ENCODE results near the gene MCAM. TPM values are rescaled to one million over a fixed set of nuclear protein-coding genes. Genes with fewer than 3 reads are reported as not detected.
A peak's percentile ranks its signal among the peaks of the same experiment; 100 is the strongest.

Gene MCAM
- total and polyA plus RNA-seq, 8 donors: 11.2 to 46.7 (median 21.1) TPM

DNA sequence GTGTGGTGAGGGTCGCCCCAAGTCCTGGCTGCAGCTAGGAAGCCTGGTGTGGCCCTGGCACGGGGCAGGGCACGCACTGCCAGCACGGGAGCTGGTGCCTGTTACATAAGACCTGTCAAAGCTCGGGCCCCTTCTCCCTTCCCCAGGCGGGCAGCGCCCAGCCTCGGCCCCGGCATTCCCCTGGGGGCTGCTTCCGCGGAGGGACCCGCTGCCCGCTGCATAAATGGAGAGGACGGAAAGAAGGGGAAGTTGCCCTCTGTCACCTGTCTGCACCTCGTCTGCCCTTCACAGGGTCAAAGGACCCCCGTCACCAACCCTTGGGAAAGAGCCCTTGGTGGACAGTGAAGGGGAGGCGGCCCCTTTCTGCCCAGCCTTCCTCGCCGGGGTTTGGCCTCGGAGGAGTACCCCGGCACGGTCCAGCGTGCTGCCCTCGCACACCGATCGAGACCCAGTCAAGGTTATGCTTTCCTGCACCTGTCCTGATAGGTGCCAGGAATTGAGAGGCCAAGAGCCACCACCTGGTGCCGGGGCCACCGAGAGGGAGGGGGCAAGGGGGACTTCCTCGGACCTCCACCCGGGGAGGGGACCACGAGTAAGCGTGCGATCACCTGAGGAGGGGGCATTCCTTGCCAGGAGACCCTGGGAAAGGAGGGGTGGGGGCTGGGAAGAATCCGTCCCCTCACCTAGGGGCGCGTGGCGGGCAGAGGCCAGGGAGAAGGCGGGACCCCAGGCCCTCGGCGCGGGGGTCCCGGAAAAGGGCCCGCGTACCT is 46.3 kb upstream of the MCAM start:
- intact Hi-C loops (cut with DNase I): no loop called here
- 8 to 14% methylated on average over 42 to 44 of the region's 44 CpGs for WGBS, 2 donors
- H3K27me3 ChIP-seq: no peaks in the 10 kb centered on the region
- DNase-seq (peak in 5 of 6 donors; percentile 51 to 87 (median 68)), ATAC-seq (peak; percentile 51 to 62 (median 56)), FAIRE-seq (no peak)
- H3K4me3 ChIP-seq: peak overlapping the region in 3 of 4 donors; percentile 39 to 61 (median 54)
- H3K4me1 ChIP-seq: peaks cover 28 to 33% (median 29%) of the 10 kb centered on the region in 3 donors
- H3K27ac ChIP-seq: peak overlapping the region; percentile 63 to 79 (median 74)
- TF ChIP-seq, protein P1, sequence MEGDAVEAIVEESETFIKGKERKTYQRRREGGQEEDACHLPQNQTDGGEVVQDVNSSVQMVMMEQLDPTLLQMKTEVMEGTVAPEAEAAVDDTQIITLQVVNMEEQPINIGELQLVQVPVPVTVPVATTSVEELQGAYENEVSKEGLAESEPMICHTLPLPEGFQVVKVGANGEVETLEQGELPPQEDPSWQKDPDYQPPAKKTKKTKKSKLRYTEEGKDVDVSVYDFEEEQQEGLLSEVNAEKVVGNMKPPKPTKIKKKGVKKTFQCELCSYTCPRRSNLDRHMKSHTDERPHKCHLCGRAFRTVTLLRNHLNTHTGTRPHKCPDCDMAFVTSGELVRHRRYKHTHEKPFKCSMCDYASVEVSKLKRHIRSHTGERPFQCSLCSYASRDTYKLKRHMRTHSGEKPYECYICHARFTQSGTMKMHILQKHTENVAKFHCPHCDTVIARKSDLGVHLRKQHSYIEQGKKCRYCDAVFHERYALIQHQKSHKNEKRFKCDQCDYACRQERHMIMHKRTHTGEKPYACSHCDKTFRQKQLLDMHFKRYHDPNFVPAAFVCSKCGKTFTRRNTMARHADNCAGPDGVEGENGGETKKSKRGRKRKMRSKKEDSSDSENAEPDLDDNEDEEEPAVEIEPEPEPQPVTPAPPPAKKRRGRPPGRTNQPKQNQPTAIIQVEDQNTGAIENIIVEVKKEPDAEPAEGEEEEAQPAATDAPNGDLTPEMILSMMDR (IDR thresholded peaks at IDR 0.05): no peak
- H3K9me3 ChIP-seq: no peaks in the 10 kb centered on the region
- H3K36me3 ChIP-seq: peaks cover 0 to 16% (median 5%) of the 10 kb centered on the region in 3 donors

DNA sequence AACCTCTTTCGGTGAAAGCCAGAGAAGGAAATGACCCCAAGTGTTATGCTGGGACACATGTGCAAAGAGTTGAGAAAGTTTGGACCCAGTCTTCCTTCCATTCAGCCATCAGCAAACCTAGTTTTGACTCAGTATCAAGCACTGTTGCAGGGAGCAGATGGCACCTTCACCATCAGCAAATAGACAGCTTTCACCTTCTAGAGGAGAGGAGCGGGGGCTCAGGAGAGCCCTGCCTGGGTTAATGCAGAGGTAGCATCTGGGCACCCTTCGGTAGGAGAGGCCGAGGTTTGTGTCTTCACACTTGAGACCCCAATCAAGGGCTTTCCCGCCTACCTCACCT is 45.8 kb upstream of the MCAM start:
- intact Hi-C loops (cut with DNase I): no loop called here
- H3K36me3 ChIP-seq: peaks cover 0 to 21% (median 11%) of the 10 kb centered on the region in 3 donors
- no peaks in the 10 kb centered on the region for H3K9me3 ChIP-seq
- WGBS, 2 donors: 46% methylated on average over 5 of the region's 5 CpGs
- TF ChIP-seq, protein P1 (IDR thresholded peaks at IDR 0.05): no peak
- peak overlapping the region; percentile 63 to 79 (median 74) for H3K27ac ChIP-seq
- FAIRE-seq (no peak), DNase-seq (no peak), ATAC-seq (peak in 2 of 4 donors; percentile 4 to 19)
- peaks cover 23 to 29% (median 23%) of the 10 kb centered on the region in 3 donors for H3K4me1 ChIP-seq
- H3K27me3 ChIP-seq: no peaks in the 10 kb centered on the region
- peak overlapping the region in 3 of 4 donors; percentile 39 to 61 (median 54) for H3K4me3 ChIP-seq

GRCh38 chr11:119361941-119362725 is 45.2 kb upstream of the MCAM start:
- no peak for FAIRE-seq
- H3K27ac ChIP-seq: peak overlapping the region; percentile 68 to 79 (median 74)
- WGBS, 2 donors: 45% methylated on average over 11 of the region's 11 CpGs
- peak overlapping the region in 3 of 4 donors; percentile 39 to 61 (median 54) for H3K4me3 ChIP-seq
- intact Hi-C loops (cut with DNase I): no loop called here
- H3K36me3 ChIP-seq: peaks cover 0 to 26% (median 13%) of the 10 kb centered on the region in 3 donors
- no peak for ATAC-seq
- DNase-seq: peak in 2 of 6 donors; percentile 12 to 17
- H3K4me1 ChIP-seq: peaks cover 22 to 29% (median 23%) of the 10 kb centered on the region in 3 donors
- H3K9me3 ChIP-seq: no peaks in the 10 kb centered on the region
- TF ChIP-seq, protein P1 (IDR thresholded peaks at IDR 0.05): no peak
- no peaks in the 10 kb centered on the region for H3K27me3 ChIP-seq

GRCh38 chr11:119361056-119361787 is 44.3 kb upstream of the MCAM start:
- intact Hi-C loops (cut with DNase I): no loop called here
- Histone ChIP-seq H3K4me1 (peaks cover 22 to 29% (median 23%) of the 10 kb centered on the region in 3 donors), H3K27me3 (no peaks in the 10 kb centered on the region), H3K9me3 (no peaks in the 10 kb centered on the region), H3K36me3 (peaks cover 0 to 34% (median 17%) of the 10 kb centered on the region in 3 donors), H3K4me3 (no peak overlapping the region), H3K27ac (peak overlapping the region; percentile 68 to 79 (median 74))
- ATAC-seq (peak; percentile 65 to 77 (median 72)), FAIRE-seq (no peak), DNase-seq (peak; percentile 67 to 88 (median 78))
- TF ChIP-seq, protein P1 (IDR thresholded peaks at IDR 0.05): no peak
- 7 to 8% methylated on average over 8 of the region's 8 CpGs for WGBS, 2 donors

Measured in pancreas (tissue), 10 donors.